Dedifferentiated amniotic fluid mesenchymal stem cell (primary cell): ENCODE measurements around the gene SCEL.
"Not testable (repeated sequence)": the region's sequence is repeated elsewhere in the genome, so short reads cannot be mapped to it uniquely, and the experiment has no call there.

Source experiments
- DNase-seq: peaks from one replicate; pipeline ENCODE4 v3.0.0-alpha.2; 2016; ENCODE audit errors: extremely low spot score

Gene SCEL

DNA sequence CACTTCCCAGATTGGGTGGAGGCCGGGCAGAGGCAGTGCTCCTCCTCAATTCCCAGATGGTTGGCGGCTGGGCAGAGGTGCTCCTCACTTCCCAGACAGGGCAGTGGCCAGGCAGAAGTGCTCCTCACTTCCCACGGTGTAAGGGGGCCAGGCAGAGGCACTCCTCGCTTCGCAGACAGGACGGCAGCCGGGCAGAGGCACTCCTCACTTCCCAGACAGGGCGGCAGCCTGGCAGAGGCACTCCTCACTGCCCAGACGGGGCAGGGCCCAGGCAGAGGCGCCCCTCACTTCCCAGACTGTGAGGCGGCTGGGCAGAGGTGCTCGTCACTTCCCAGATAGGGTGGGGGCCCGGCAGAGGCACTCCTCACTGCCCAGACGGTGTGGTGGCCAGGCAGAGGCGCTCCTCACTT is 125.3 kb downstream of the SCEL start:
- no peak for DNase-seq

DNA sequence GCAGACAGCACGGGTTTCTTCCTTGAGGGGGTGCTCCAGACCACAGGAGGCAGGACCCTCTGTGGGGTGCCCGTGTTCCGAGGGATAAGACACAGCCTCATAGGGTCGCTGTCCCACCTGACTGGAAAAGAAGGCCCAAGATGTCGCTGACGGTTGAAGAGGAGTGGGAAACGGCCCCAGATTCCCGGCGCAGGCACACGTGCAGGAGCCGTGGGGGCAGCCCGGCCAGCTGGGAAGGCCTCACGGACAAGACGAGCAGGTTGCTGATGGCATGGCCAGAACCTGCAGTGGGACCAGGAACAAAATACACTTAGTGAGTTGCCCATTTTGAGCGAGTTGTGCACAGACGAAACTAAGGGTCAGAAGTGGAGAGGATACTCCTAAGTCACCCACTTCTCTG is 126.8 kb downstream of the SCEL start:
- not testable (repeated sequence) for DNase-seq

DNA sequence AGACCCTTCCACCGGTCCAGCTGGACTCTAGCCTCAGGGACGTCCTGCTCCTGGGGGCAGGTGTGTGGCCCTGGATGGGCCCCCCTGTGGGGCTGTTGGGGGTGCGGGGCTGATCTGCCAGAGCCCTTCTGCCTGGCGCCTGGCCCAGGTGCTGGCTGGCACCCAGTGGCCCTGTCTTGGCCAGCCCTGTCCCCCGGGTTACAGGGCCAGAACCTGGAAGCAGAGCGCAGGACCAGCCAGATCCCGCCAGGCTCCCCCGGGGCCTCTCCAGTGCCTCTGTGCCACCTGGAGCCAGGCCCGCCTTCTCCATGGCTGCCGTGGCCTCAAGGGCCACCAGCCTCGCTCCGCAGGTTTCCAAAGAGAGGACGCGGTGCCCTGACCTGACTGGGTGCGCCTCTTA is 127.3 kb downstream of the SCEL start:
- not testable (repeated sequence) for DNase-seq

DNA sequence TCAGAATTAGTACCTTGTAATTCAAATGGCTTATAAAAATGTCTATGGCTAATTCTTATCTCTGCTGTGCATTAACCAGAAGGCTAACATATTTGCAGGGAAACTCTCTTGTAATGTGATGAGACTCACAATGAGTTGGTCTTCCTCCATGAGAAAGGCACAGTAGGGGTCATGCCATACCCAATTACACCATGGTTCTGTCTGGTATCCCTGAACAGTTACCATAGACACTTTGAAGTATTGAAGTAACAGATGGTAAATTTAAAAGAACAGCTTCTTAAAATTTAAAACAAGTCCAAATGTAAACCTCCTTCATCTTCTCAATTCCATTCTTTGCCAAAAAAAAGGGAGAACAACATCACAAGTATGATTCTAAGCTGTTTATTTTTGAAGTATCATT is 139.3 kb downstream of the SCEL start:
- no peak for DNase-seq

DNA sequence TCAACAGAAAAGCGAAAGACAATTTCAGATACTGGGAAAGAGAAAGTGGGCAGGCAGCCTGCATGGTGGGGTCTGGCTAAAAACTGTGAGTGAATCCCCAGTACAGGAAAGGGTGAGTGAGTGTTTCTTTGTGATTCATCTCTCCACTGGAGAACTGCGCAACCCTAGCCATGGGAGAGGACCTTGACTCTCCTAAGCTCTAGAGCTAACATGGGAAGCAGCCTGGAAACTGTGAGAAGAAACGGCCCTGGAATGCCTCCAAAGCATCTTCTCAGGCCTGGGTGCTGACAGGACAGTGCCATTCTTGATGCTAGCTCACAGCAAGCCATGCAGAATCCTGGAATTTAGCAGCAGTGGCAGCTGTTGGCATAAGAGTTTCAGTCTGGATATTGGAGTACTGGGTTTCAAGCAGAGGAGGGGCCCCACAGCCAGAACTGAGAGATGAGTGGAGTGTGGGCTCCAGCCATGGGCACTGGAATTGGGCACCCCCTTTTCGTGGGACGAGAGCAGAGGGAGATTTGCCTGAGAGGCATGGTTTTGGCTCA is 143.3 kb downstream of the SCEL start:
- DNase-seq: no peak

DNA sequence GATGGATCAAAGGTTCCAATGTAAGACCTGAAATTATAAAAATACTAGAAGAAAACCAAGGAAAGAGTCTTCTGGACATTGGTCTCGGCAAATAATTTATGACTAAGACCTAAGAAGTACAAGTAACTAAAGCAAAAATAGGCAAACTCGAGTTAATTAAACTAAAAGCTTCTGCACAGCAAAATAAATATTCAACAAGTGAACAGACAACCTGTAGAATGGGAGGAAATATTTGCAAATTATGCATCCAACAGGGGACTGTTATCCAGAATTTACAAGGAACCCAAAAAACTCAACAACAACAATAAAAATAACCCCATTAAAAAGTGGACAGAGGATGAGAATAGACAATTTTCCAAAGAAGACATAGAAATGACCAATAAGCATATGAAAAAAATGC is 152.3 kb downstream of the SCEL start:
- DNase-seq: no peak

DNA sequence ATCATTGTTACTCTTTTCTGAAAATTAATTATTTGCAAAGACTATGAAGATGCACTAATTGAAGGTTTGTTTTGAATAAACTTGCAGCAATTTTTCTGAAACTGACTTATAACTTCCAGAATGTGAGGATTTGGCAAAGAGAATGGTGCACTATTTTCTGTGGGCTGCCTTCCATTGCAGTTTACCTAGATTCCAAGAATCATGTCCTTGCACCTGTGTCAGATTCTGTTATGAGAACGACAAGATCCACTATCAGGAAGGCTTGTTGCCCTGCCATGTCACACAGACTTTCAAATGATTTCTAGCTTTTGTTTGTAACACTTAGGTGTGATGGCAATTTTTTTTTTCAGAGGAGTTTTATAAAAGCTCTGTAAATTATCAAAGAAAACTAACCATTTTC is 156.4 kb downstream of the SCEL start:
- DNase-seq: no peak

DNA sequence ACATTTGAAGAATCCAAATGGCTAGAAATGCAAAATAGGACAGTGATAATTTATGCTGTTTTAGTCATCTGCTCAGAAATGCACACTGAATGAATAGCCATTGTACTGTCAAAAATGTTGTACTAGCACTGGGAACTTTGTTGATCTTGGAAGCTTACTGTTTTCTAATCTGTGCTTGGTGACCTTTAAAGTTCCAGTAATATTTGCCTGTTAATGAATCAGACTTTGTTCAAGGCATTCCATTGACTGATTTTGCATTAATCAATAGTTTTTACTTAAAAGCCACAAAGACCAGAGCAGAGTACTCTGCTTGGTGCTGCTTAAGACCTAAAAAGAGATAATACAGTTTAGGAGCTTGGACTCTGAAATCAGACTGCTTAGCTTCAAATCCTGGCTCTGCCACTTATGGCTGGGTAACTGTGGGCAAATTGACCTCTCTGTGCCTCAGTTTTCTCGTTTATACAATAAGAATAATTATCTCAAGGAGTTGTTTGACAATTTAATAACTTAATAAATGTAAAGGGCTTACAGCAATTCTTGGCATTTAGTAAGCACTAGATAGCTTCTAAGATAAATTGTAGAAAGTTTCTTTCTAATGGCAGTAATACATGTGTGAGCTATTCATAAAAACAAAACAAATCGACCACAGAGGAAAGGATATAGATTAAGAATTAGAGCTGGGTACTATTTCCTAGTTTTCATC is 157.4 kb downstream of the SCEL start:
- no peak for DNase-seq

DNA sequence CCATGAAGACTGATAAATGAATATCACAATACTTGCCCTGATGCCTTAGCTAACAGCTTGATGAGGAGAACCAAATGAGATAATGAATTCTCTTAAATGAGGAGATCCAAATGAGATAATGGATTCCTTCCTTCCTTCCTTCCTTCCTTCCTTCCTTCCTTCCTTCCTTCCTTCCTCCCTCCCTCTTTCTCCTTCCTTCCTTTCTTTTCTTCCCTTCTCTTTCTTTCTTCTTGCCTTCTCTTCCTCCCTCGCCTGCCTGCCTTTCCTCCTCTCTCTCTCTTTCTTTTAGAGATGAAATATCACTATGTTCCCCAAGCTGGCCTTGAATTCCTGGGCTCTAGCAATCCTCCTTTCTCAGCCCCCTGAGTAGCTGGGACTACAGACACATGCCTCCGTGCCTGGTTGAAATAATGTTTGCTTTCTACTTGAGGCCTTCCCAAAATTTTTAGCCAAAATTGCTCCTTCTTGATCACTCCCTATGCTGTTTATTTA is 158.0 kb downstream of the SCEL start:
- DNase-seq: no peak
